Endodermal cell (in vitro differentiated cells): ENCODE results near the gene ALDH1L1. TPM values are rescaled to one million over a fixed set of nuclear protein-coding genes. Genes with fewer than 3 reads are reported as not detected.
A peak's percentile ranks its signal among the peaks of the same experiment; 100 is the strongest.

ENCODE experiments used
- DNase-seq: peaks from one replicate; pipeline ENCODE4 v3.0.0-alpha.2; 2017
- H3K27ac ChIP-seq: 2 replicates; pipeline ENCODE4 v1.5.1; 2013; ENCODE audit warnings: mild to moderate bottlenecking, low read depth, low read length, moderate library complexity
- H3K27me3 ChIP-seq: 2 replicates; pipeline ENCODE4 v1.6.1; 2013; ENCODE audit warnings: mild to moderate bottlenecking, low read length, moderate library complexity; ENCODE audit not compliant: insufficient read depth, control insufficient read depth, poor library complexity, severe bottlenecking
- H3K36me3 ChIP-seq: 2 replicates; pipeline ENCODE4 v1.7.0; 2013; ENCODE audit warnings: mild to moderate bottlenecking, low read length, moderate library complexity; ENCODE audit not compliant: control insufficient read depth, insufficient read depth
- H3K4me1 ChIP-seq: one replicate; pipeline ENCODE4 v1.7.0; 2013; ENCODE audit warnings: low read length; ENCODE audit not compliant: control insufficient read depth, insufficient read depth
- H3K4me3 ChIP-seq: 2 replicates; pipeline ENCODE4 v1.5.1; 2013; ENCODE audit warnings: mild to moderate bottlenecking, low read length, moderate library complexity
- H3K9ac ChIP-seq: 2 replicates; pipeline ENCODE4 v1.6.1; 2013; ENCODE audit warnings: mild to moderate bottlenecking, low read length, moderate library complexity; ENCODE audit not compliant: poor library complexity, severe bottlenecking; ENCODE audit errors: extremely low read depth
- H3K9me3 ChIP-seq: 2 replicates; pipeline ENCODE4 v1.6.1; 2013; ENCODE audit warnings: mild to moderate bottlenecking, low read length, moderate library complexity; ENCODE audit not compliant: control insufficient read depth
- H3K27ac Mint-ChIP-seq: 2 replicates; pipeline ENCODE4 v1.8.0; 2020; ENCODE audit warnings: mixed read lengths
- H3K27me3 Mint-ChIP-seq: 2 replicates; pipeline ENCODE4 v1.8.0; 2021; ENCODE audit warnings: mild to moderate bottlenecking, mixed read lengths; ENCODE audit not compliant: insufficient read depth
- H3K36me3 Mint-ChIP-seq: 2 replicates; pipeline ENCODE4 v1.8.0; 2020; ENCODE audit warnings: low read depth, mixed read lengths
- H3K4me1 Mint-ChIP-seq: 2 replicates; pipeline ENCODE4 v1.8.0; 2020; ENCODE audit warnings: mixed read lengths
- H3K4me3 Mint-ChIP-seq: 2 replicates; pipeline ENCODE4 v1.8.0; 2020; ENCODE audit warnings: mild to moderate bottlenecking, moderate library complexity, mixed read lengths
- H3K9me3 Mint-ChIP-seq: 2 replicates; pipeline ENCODE4 v1.8.0; 2020; ENCODE audit warnings: mild to moderate bottlenecking, mixed read lengths
- CTCF ChIP-seq: fragments of 200-600 bp; sonication (generic); conservative IDR thresholded peaks from 2 replicates; pipeline ENCODE4 v1.5.0; 2021; ENCODE audit warnings: antibody characterized with exemption, mild to moderate bottlenecking
- WGBS, 2 experiments: methylation state at CpG; one replicate each; pipeline versions ENCODE4 v1.1.5 to v1.1.7; 2013; ENCODE audit warnings: missing lambda C conversion rate in 2 of 2, mixed read lengths in 1 of 2; ENCODE audit not compliant: insufficient coverage in 1 of 2, insufficient read length in 1 of 2; 5-methylcytosine and 5-hydroxymethylcytosine counted together
- total RNA-seq, 2 donors: library from RNA; stranded (reverse); fragmentation: NEBNext Ultra II Directional in 1 of 2; extraction: Animal tissue kit (Norgen Biotek cat#: 25700) in 1 of 2; gene quantifications; 2 replicates in 1 of 2; 3 replicates in 1 of 2; pipeline ENCODE4 v1.2.1, GENCODE V29; 2021

Gene ALDH1L1
- total RNA-seq, 2 donors from 2014 or later, result 1.0 to 1.6 TPM

- Histone ChIP-seq H3K9ac (no peak overlapping the region), H3K36me3 (no peaks in the 10 kb centered on the region), H3K27me3 (no peaks in the 10 kb centered on the region), H3K27ac (no peak overlapping the region), H3K9me3 (no peaks in the 10 kb centered on the region), H3K4me1 (no peaks in the 10 kb centered on the region), H3K4me3 (no peak overlapping the region)
- Mint-ChIP-seq H3K27me3 (peaks cover 1% of the 10 kb centered on the region), H3K9me3 (no peaks in the 10 kb centered on the region), H3K4me1 (no peaks in the 10 kb centered on the region), H3K4me3 (no peak overlapping the region), H3K36me3 (no peaks in the 10 kb centered on the region), H3K27ac (no peak overlapping the region)
- TF ChIP-seq CTCF, result peak; percentile 22
- WGBS, 2 experiments, result 60 to 92% methylated on average over 1 to 4 of the region's 4 CpGs
- peak; percentile 44 for DNase-seq
These were observed 58.8 kb downstream of the ALDH1L1 start for GRCh38 chr3:126121632-126122031.

GRCh38 chr3:126121074-126121473, 59.3 kb downstream of the ALDH1L1 start:
- peak; percentile 33 for DNase-seq
- H3K27me3 ChIP-seq, result no peaks in the 10 kb centered on the region
- H3K27ac ChIP-seq, result no peak overlapping the region
- H3K4me1 Mint-ChIP-seq, result no peaks in the 10 kb centered on the region
- no peak for TF ChIP-seq CTCF
- H3K36me3 Mint-ChIP-seq, result no peaks in the 10 kb centered on the region
- no peaks in the 10 kb centered on the region for H3K9me3 ChIP-seq
- no peak overlapping the region for H3K4me3 Mint-ChIP-seq
- no peaks in the 10 kb centered on the region for H3K36me3 ChIP-seq
- H3K9ac ChIP-seq, result no peak overlapping the region
- peaks cover 1% of the 10 kb centered on the region for H3K27me3 Mint-ChIP-seq
- no peak overlapping the region for H3K4me3 ChIP-seq
- H3K9me3 Mint-ChIP-seq, result no peaks in the 10 kb centered on the region
- H3K27ac Mint-ChIP-seq, result no peak overlapping the region
- 90 to 91% methylated on average over 7 to 9 of the region's 9 CpGs for WGBS, 2 experiments
- no peaks in the 10 kb centered on the region for H3K4me1 ChIP-seq

GRCh38 chr3:126119976-126120375, 60.4 kb downstream of the ALDH1L1 start:
- Histone ChIP-seq H3K4me3 (no peak overlapping the region), H3K9ac (no peak overlapping the region), H3K27me3 (no peaks in the 10 kb centered on the region), H3K4me1 (no peaks in the 10 kb centered on the region), H3K27ac (no peak overlapping the region), H3K9me3 (no peaks in the 10 kb centered on the region), H3K36me3 (no peaks in the 10 kb centered on the region)
- WGBS, 2 experiments, result 93 to 100% methylated on average over 5 to 8 of the region's 8 CpGs
- H3K36me3 Mint-ChIP-seq, result no peaks in the 10 kb centered on the region
- no peaks in the 10 kb centered on the region for H3K4me1 Mint-ChIP-seq
- DNase-seq, result no peak
- H3K4me3 Mint-ChIP-seq, result no peak overlapping the region
- H3K9me3 Mint-ChIP-seq, result no peaks in the 10 kb centered on the region
- H3K27me3 Mint-ChIP-seq, result peaks cover 1% of the 10 kb centered on the region
- TF ChIP-seq CTCF, result no peak
- H3K27ac Mint-ChIP-seq, result no peak overlapping the region
